GM23248 (cell line): Measurements from ENCODE around the gene LRRC74A.

Experiments used
- EZH2 ChIP-seq: fragments of 200-600 bp; sonication (generic); IDR thresholded peaks from 2 replicates; pipeline ENCODE4 v1.6.1; 2018; ENCODE audit warnings: antibody characterized with exemption, mild to moderate bottlenecking; ENCODE audit not compliant: insufficient read depth, poor library complexity, severe bottlenecking
- EZH2phosphoT487 ChIP-seq: fragments of 200-600 bp; sonication (generic); IDR thresholded peaks from 2 replicates; pipeline ENCODE4 v1.6.1; 2018; ENCODE audit warnings: antibody characterized with exemption, moderate library complexity, mild to moderate bottlenecking, low read depth; ENCODE audit not compliant: insufficient read depth

DNA sequence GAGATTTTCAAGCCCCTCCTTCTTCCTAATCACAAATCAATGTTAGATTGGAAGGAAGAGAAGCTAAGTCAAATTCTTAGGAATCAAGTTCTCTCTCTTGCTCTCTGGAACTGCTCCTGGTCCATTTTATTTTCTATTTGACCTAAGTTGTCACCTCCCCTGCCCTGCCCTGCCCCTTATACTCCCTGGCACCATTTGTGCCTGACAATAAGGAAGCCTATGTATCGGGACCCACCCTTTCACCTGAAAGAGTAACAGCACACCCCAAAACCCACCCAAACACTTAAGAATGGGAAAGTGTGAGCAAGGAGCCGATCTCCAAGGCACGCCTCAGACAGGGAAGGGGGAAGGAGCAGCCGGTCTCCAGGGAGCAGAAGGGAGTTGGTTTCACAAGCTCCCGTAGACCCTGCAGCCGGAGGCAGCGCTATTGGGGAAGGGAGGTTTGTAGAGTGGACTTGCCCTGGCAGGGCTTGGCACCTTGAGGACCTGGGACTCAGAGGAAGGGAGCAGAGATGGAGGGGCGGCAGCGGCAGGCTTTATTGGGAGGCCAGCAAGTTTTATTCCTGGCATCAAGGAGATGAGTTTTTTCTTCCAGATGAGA, 1.6 kb downstream of the LRRC74A start:
- TF ChIP-seq EZH2 (no peak), EZH2phosphoT487 (no peak)
